OCI-LY3 (cell line): ENCODE measurements around the gene ST6GAL2.

Experiments
- EZH2phosphoT487 ChIP-seq: fragments of 200-600 bp; shearing (Covaris generic); IDR thresholded peaks from 2 replicates; pipeline ENCODE4 v1.6.1; 2018; ENCODE audit warnings: antibody characterized with exemption, mixed run types, low read depth
- TF ChIP-seq, protein P1 (sequence below): fragments of 200-600, 300-600 bp; sonication (generic); IDR thresholded peaks from 2 replicates; pipeline ENCODE4 v1.5.1; 2014; ENCODE audit warnings: antibody characterized with exemption, low read length, low read depth

DNA sequence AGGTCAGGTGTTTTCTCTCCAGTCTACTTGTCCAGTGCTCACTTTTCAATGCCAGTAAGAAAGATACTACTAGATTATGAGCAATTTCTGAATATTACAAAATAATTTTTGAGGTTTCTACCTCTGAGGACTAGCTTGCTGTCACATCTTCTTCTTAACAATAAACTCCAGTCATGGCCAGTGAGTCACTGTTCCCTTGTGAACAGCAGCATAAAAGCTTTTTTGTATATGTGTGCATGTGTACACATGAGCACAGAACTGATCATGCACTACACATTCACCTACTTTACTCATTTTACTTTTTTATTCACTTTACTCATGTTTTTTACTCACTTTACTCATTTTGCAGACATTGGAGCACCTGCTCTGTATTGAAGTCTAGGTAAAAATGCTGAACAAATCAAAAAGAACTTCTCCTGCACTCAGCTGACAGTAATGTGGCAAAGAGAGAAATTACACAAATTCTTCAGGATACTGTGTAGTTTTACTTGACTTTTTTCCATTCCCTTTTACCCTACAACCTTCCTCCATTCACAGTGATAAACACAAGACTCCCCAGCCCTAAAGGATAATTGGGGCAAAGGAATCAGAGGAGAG is 28.0 kb downstream of the ST6GAL2 start:
- TF ChIP-seq EZH2phosphoT487, result no peak
- TF ChIP-seq, protein P1, sequence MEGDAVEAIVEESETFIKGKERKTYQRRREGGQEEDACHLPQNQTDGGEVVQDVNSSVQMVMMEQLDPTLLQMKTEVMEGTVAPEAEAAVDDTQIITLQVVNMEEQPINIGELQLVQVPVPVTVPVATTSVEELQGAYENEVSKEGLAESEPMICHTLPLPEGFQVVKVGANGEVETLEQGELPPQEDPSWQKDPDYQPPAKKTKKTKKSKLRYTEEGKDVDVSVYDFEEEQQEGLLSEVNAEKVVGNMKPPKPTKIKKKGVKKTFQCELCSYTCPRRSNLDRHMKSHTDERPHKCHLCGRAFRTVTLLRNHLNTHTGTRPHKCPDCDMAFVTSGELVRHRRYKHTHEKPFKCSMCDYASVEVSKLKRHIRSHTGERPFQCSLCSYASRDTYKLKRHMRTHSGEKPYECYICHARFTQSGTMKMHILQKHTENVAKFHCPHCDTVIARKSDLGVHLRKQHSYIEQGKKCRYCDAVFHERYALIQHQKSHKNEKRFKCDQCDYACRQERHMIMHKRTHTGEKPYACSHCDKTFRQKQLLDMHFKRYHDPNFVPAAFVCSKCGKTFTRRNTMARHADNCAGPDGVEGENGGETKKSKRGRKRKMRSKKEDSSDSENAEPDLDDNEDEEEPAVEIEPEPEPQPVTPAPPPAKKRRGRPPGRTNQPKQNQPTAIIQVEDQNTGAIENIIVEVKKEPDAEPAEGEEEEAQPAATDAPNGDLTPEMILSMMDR, result no peak
